SK-N-MC (cell line): ENCODE data around the gene CDKN2C.
A peak's percentile ranks its signal among the peaks of the same experiment; 100 is the strongest.

Source experiments
- DNase-seq: peaks from one replicate; pipeline ENCODE4 v3.0.0-alpha.2; 2011; ENCODE audit warnings: low read depth, low spot score
- H3K27ac ChIP-seq: fragments of 200-600 bp; sonication (generic); 2 replicates; pipeline ENCODE4 v1.5.1; 2016; ENCODE audit warnings: mixed run types
- H3K36me3 ChIP-seq: fragments of 200-600 bp; sonication (generic); 2 replicates; pipeline ENCODE4 v1.6.1; 2017; ENCODE audit warnings: antibody characterized with exemption, low read length, mixed read lengths; ENCODE audit not compliant: insufficient read depth
- H3K4me3 ChIP-seq: fragments of 200-600 bp; sonication (generic); 2 replicates; pipeline ENCODE4 v1.5.1; 2016
- H3K9ac ChIP-seq: fragments of 200-600 bp; sonication (generic); 2 replicates; pipeline ENCODE4 v1.8.0; 2017; ENCODE audit warnings: mixed run types, mixed read lengths; ENCODE audit not compliant: insufficient read length
- H3K9me3 ChIP-seq: fragments of 200-600 bp; sonication (generic); 2 replicates; pipeline ENCODE4 v1.6.1; 2017; ENCODE audit warnings: low read depth, mild to moderate bottlenecking, antibody characterized with exemption, low read length, moderate library complexity, mixed read lengths
- EZH2 ChIP-seq: fragments of 200-600 bp; sonication (generic); IDR thresholded peaks from one replicate; pipeline ENCODE4 v1.6.1; 2017; ENCODE audit warnings: antibody characterized with exemption
- FOXP2 ChIP-seq: optimal IDR thresholded peaks from 2 replicates; pipeline ENCODE3; 2011; ENCODE audit warnings: mild to moderate bottlenecking, moderate library complexity; ENCODE audit not compliant: insufficient read depth; ENCODE audit errors: extremely low read length, control extremely low read depth
- POLR2AphosphoS5 ChIP-seq: IDR thresholded peaks from 2 replicates; pipeline ENCODE4 v1.6.1; 2012; ENCODE audit warnings: mild to moderate bottlenecking, low read depth, low read length, borderline replicate concordance

Gene CDKN2C

GRCh38 chr1:51019811-51020210, 49.8 kb downstream of the CDKN2C start:
- peak; percentile 86 for DNase-seq
- Histone ChIP-seq H3K9ac (no peak overlapping the region), H3K27ac (peak overlapping the region; percentile 82), H3K4me3 (peak overlapping the region; percentile 34), H3K9me3 (no peaks in the 10 kb centered on the region), H3K36me3 (no peaks in the 10 kb centered on the region)
- TF ChIP-seq FOXP2 (no peak), POLR2AphosphoS5 (no peak; the same call in 1 of the 2 replicates), EZH2 (no peak)
